Mammary epithelial cell (primary cell): ENCODE measurements around the gene GALNT17.

Source experiments
- CTCF ChIP-seq, 2 donors: IDR thresholded peaks in 1 of 2; conservative IDR thresholded peaks in 1 of 2; 2 replicates each; pipeline ENCODE4 v1.5.1; 2011 to 2012; ENCODE audit warnings: inconsistent platforms in 2 of 2, low read length in 2 of 2, mild to moderate bottlenecking in 2 of 2, control low read depth in 1 of 2, low read depth in 1 of 2; ENCODE audit not compliant: insufficient read depth in 1 of 2; ENCODE audit errors: extremely low read depth in 1 of 2
- EZH2 ChIP-seq: IDR thresholded peaks from 2 replicates; pipeline ENCODE4 v1.6.1; 2012; ENCODE audit warnings: low read length, inconsistent platforms, borderline replicate concordance

GRCh38 chr7:71470326-71470725, 338.4 kb downstream of the GALNT17 start:
- no peak for TF ChIP-seq CTCF (conservative IDR thresholded peaks at IDR 0.05 in 1 of 2, IDR thresholded peaks at IDR 0.05 in 1 of 2; ENCODE audit: extremely low read depth in 1 of 2, insufficient read depth in 1 of 2, low read depth in 1 of 2, low read length in 2 of 2)
- no peak for TF ChIP-seq EZH2
